ENCODE results near the gene FYCO1.
A peak's percentile ranks its signal among the peaks of the same experiment; 100 is the strongest.

Gene FYCO1

GRCh38 chr3:45940004-45940780, 55.4 kb downstream of the FYCO1 start:
- DNase-seq = no peak

- DNase-seq = no peak
These were observed 56.3 kb downstream of the FYCO1 start for GRCh38 chr3:45939341-45939771.

GRCh38 chr3:45938864-45939263, 56.8 kb downstream of the FYCO1 start:
- DNase-seq = peak; percentile 48

GRCh38 chr3:45938043-45938435, 57.6 kb downstream of the FYCO1 start:
- no peak for DNase-seq

GRCh38 chr3:45937206-45938042, 58.2 kb downstream of the FYCO1 start:
- DNase-seq = no peak

GRCh38 chr3:45936261-45936660, 59.4 kb downstream of the FYCO1 start:
- no peak for DNase-seq

GRCh38 chr3:45933591-45933990, 62.0 kb downstream of the FYCO1 start:
- DNase-seq = no peak

GRCh38 chr3:45932112-45932511, 63.5 kb downstream of the FYCO1 start:
- no peak for DNase-seq

GRCh38 chr3:45931496-45931895, 64.1 kb downstream of the FYCO1 start:
- DNase-seq = no peak

GRCh38 chr3:45929042-45929679, 66.5 kb downstream of the FYCO1 start:
- DNase-seq = no peak

- no peak for DNase-seq
These were observed 67.7 kb downstream of the FYCO1 start for GRCh38 chr3:45927881-45928280.

- DNase-seq = no peak
These were observed 71.9 kb downstream of the FYCO1 start for GRCh38 chr3:45923755-45924154.

GRCh38 chr3:45922950-45923590, 72.6 kb downstream of the FYCO1 start:
- DNase-seq = no peak

GRCh38 chr3:45922039-45922326, 73.6 kb downstream of the FYCO1 start:
- DNase-seq = no peak

GRCh38 chr3:45921158-45922038, 74.2 kb downstream of the FYCO1 start:
- DNase-seq = no peak

- no peak for DNase-seq
These were observed 78.3 kb downstream of the FYCO1 start for GRCh38 chr3:45917146-45917898.

- no peak for DNase-seq
These were observed 79.9 kb downstream of the FYCO1 start for GRCh38 chr3:45915518-45916231.

- DNase-seq = no peak
These were observed 80.6 kb downstream of the FYCO1 start for GRCh38 chr3:45915059-45915439.

- no peak for DNase-seq
These were observed 81.1 kb downstream of the FYCO1 start for GRCh38 chr3:45914362-45915058.

- DNase-seq = no peak
These were observed 83.2 kb downstream of the FYCO1 start for GRCh38 chr3:45912435-45912834.

Measured in GF-D8 (cell line).